Uterus (tissue), 2 donors: Measurements from ENCODE around the gene ZDHHC23.

ENCODE experiments used
- POLR2A ChIP-seq, 2 donors: fragments of 450-650 bp; IDR thresholded peaks; one replicate each; pipeline ENCODE4 v1.6.1; 2016; ENCODE audit warnings: antibody characterized with exemption in 2 of 2, mild to moderate bottlenecking in 1 of 2, moderate library complexity in 1 of 2
- TF ChIP-seq, protein P1 (sequence below), 4 experiments: fragments of 200-600 bp in 2 of 4; fragments of 450-650 bp in 2 of 4; sonication (generic) in 2 of 4; IDR thresholded peaks; one replicate each; pipeline ENCODE4 v1.5.1; 2016 to 2019; ENCODE audit warnings: antibody characterized with exemption in 4 of 4, mild to moderate bottlenecking in 2 of 4, moderate library complexity in 1 of 4

GRCh38 chr3:113908133-113908532 lies 39.7 kb upstream of the ZDHHC23 start:
- TF ChIP-seq, protein P1, sequence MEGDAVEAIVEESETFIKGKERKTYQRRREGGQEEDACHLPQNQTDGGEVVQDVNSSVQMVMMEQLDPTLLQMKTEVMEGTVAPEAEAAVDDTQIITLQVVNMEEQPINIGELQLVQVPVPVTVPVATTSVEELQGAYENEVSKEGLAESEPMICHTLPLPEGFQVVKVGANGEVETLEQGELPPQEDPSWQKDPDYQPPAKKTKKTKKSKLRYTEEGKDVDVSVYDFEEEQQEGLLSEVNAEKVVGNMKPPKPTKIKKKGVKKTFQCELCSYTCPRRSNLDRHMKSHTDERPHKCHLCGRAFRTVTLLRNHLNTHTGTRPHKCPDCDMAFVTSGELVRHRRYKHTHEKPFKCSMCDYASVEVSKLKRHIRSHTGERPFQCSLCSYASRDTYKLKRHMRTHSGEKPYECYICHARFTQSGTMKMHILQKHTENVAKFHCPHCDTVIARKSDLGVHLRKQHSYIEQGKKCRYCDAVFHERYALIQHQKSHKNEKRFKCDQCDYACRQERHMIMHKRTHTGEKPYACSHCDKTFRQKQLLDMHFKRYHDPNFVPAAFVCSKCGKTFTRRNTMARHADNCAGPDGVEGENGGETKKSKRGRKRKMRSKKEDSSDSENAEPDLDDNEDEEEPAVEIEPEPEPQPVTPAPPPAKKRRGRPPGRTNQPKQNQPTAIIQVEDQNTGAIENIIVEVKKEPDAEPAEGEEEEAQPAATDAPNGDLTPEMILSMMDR (IDR thresholded peaks at IDR 0.05): no peak
- no peak for TF ChIP-seq POLR2A (IDR thresholded peaks at IDR 0.05)
